ENCODE data around the gene DBP.

The DBP gene

GRCh38 chr19:48624791-48625723 is 12.1 kb downstream of the DBP start:
- no peak for DNase-seq

GRCh38 chr19:48624067-48624594 is 13.0 kb downstream of the DBP start:
- peak; percentile 98 for DNase-seq

GRCh38 chr19:48623556-48624066 is 13.6 kb downstream of the DBP start:
- DNase-seq: no peak

GRCh38 chr19:48619692-48620585 is 17.2 kb downstream of the DBP start:
- DNase-seq: no peak

GRCh38 chr19:48618916-48619691 is 18.1 kb downstream of the DBP start, which contains the start of the genes RPL18 and SPHK2:
Gene RPL18, minus strand, starts transcription at chr19:48619178. Its CDS starts 35 bp downstream, at chr19:48619143.
Gene SPHK2, plus strand, starts transcription at chr19:48619506. Its CDS starts 1,009 bp downstream, at chr19:48620515.
- DNase-seq: peak; percentile 98

GRCh38 chr19:48618278-48618915 is 18.8 kb downstream of the DBP start:
- no peak for DNase-seq

- DNase-seq: no peak
Observed at GRCh38 chr19:48617146-48617937, 19.8 kb downstream of the DBP start.

- no peak for DNase-seq
Observed at GRCh38 chr19:48616491-48617056, 20.6 kb downstream of the DBP start.

- no peak for DNase-seq
Observed at GRCh38 chr19:48616041-48616436, 21.1 kb downstream of the DBP start.

- DNase-seq: no peak
Observed at GRCh38 chr19:48615231-48616040, 21.7 kb downstream of the DBP start.

GRCh38 chr19:48614436-48615230 is 22.5 kb downstream of the DBP start, which contains the start of gene FAM83E:
Gene FAM83E, minus strand, starts transcription at chr19:48615076. Its CDS starts 1,704 bp downstream, at chr19:48613372.
- DNase-seq: no peak

GRCh38 chr19:48613852-48614435 is 23.2 kb downstream of the DBP start:
- peak; percentile 41 for DNase-seq

GRCh38 chr19:48613024-48613851 is 23.9 kb downstream of the DBP start:
- DNase-seq: no peak

- DNase-seq: no peak
Observed at GRCh38 chr19:48611872-48612271, 25.3 kb downstream of the DBP start.

- DNase-seq: no peak
Observed at GRCh38 chr19:48609571-48610108, 27.5 kb downstream of the DBP start.

GRCh38 chr19:48608798-48609263 is 28.3 kb downstream of the DBP start:
- DNase-seq: peak; percentile 62

GRCh38 chr19:48607359-48607755 is 29.8 kb downstream of the DBP start:
- no peak for DNase-seq
